Measurements from ENCODE around the gene SAMD1.
"Not testable (repeated sequence)": the region's sequence is repeated elsewhere in the genome, so short reads cannot be mapped to it uniquely, and the experiment has no call there.

SAMD1 gene

DNA sequence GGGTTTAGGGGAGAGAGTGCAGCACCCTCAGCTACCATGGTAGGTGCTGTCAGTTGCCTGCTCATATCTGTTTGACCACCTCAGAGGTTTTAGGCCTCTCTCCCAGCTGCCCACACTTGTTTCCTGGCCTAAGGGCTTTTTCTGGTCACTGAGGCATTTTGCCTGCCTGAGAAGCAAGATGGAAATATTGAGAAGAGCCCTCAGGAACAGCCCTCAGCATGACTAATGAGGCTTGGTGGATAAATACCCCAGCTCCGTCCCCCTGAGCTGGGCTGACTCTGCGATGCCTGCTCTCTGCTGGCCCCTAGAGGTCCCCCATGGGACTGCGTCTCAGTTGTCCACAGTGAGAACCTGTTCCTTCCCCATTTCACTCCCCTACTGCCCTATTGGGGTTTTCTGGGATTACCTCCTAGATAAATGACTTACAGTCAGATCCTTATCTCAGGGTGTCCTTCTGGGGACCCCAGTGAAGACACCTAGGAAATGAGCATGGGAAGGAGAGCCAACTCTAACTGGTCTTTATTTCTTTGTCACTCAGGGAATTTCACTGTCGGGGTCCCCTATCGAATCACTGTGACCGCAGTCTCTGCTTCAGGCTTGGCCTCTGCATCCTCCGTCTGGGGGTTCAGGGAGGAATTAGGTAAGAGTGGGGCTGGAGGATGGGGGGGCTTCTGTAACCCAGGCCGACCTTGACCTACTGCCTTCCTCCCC lies 42.0 kb downstream of the SAMD1 start:
- DNase-seq (ENCODE audit: low read depth in 1 of 2, low spot score in 1 of 2): peak; percentile 51 to 56
- no peak for TF ChIP-seq JUND (IDR thresholded peaks at IDR 0.05; ENCODE audit: low read depth)
- in situ Hi-C loops (cut with HindIII; ENCODE audit: low pct_unique_long_range_greater_than_20kb, low sequenced_read_pairs): no loop called here

DNA sequence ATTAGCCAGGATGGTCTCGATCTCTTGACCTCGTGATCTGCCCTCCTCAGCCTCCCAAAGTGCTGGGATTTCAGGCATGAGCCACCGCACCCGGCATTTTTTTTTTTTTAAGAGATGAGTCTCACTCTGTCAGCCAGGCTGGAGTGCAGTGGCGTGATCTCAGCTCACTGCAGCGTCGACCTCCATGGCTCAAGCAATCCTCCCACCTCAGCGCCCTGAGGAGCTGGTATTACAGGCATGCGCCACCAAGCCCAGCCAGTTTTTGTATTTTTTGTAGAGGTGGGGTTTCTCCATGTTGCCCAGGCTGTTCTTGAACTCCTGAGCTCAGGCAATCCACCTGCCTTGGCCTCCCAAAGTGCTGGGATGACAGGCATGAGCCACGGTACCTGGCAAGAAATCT lies 42.7 kb downstream of the SAMD1 start:
- DNase-seq (ENCODE audit: low read depth in 1 of 2, low spot score in 1 of 2); in situ Hi-C loops (cut with HindIII; ENCODE audit: low pct_unique_long_range_greater_than_20kb, low sequenced_read_pairs): not testable (repeated sequence)

DNA sequence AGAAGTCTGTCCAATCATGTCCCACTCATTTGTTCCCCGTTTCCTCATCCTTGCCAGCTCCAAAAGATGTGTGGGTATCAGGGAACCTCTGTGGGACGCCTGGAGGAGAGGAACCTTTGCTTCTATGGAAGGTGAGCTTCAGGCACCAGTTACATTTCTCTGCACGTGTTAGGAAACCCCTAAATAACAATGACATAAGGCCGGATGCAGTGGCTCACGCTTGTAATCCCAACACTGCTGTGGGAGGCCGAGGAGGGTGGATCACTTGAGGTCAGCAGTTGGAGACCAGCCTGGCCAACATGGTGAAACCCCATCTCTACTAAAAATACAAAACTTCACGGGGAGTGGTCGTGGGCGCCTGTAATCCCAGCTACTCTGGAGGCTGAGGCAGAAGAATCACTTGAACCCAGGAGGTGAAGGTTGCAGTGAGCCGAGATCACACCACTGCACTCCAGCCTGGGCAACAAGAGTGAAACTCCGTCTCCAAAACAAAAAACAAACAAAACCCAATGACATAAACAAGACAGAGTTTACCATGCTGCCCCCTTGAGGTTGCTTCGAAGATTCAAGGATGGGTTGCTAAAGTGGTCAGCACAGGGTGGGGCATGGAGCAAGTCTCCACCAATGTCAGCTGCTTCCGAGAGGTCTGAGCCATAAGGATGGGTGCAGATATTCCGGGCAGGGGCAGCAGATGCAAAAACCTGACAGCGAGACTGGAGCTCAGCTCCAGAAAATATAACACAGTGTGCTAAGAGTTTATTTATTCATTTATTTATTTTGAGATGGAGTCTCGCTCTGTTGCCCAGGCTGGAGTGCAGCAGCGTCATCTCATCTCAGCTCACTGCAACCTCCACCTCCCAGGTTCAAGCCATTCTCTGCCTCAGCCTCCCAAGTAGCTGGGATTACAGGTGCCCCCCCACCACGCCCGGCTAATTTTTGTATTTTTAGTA lies 47.6 kb downstream of the SAMD1 start:
- DNase-seq (ENCODE audit: low read depth in 1 of 2, low spot score in 1 of 2): peak in 1 of 2 experiments; percentile 78
- in situ Hi-C loops (cut with HindIII; ENCODE audit: low pct_unique_long_range_greater_than_20kb, low sequenced_read_pairs): not testable (repeated sequence)

DNA sequence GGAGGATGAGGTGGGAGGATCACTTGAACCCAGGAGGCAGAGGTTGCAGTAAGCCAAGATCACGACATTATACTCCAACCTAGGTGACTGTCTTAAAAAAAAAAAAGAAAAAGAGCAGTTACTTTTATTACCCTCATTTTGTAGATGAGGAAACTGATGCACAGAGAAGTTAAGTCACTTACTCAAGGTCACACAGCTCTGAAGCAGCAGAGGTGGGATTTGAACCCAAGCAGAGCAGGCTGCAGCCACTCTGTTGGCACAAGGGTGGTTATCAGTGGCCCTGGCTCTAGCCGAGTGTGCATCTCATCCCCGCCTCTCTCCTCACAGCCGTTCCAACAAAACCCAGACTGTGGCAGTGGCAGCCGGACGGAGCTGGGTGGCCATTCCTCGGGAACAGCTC lies 51.4 kb downstream of the SAMD1 start:
- in situ Hi-C loops (cut with HindIII; ENCODE audit: low pct_unique_long_range_greater_than_20kb, low sequenced_read_pairs): no loop called here
- TF ChIP-seq JUND (IDR thresholded peaks at IDR 0.05; ENCODE audit: low read depth): no peak
- DNase-seq (ENCODE audit: low read depth in 1 of 2, low spot score in 1 of 2): no peak

All from T47D (cell line).